Uterus (tissue), 4 donors: ENCODE results near the gene GPD2. TPM values are rescaled to one million over a fixed set of nuclear protein-coding genes. Genes with fewer than 3 reads are reported as not detected.

Experiments
- DNase-seq, 2 donors: peaks; one replicate each; pipeline ENCODE4 v3.0.0-alpha.2; 2019 to 2020
- H3K27ac ChIP-seq, 2 donors: fragments of 200-600 bp; sonication (generic); 1 replicate in 1 of 2; 2 replicates in 1 of 2; pipeline ENCODE4 v1.5.1; 2016 to 2018
- H3K27me3 ChIP-seq, 2 donors: fragments of 200-600 bp; sonication (generic); one replicate each; pipeline ENCODE4 v1.5.1; 2018 to 2019; ENCODE audit warnings: control low read depth in 1 of 2
- H3K36me3 ChIP-seq, 2 donors: fragments of 200-600 bp; sonication (generic); one replicate each; pipeline ENCODE4 v1.5.1; 2019; ENCODE audit warnings: control low read depth in 1 of 2
- H3K4me1 ChIP-seq, 2 donors: fragments of 200-600 bp; sonication (generic); one replicate each; pipeline ENCODE4 v1.5.1; 2018 to 2019; ENCODE audit warnings: control low read depth in 1 of 2
- H3K4me3 ChIP-seq, 2 donors: fragments of 200-600 bp; sonication (generic); 1 replicate in 1 of 2; 2 replicates in 1 of 2; pipeline ENCODE4 v1.5.1; 2018 to 2019; ENCODE audit warnings: mild to moderate bottlenecking in 1 of 2
- H3K9me3 ChIP-seq, 2 donors: fragments of 200-600 bp; sonication (generic); one replicate each; pipeline ENCODE4 v1.5.1; 2019; ENCODE audit warnings: control low read depth in 1 of 2
- POLR2A ChIP-seq, 2 donors: fragments of 450-650 bp; IDR thresholded peaks; one replicate each; pipeline ENCODE4 v1.6.1; 2016; ENCODE audit warnings: antibody characterized with exemption in 2 of 2, mild to moderate bottlenecking in 1 of 2, moderate library complexity in 1 of 2
- intact Hi-C: fragments of 100-400 bp; cut with DNase I; formaldehyde crosslinking; loops from one replicate; pipeline ENCODE4 v1.15.1; 2023; ENCODE audit warnings: low total_unique reads
- total RNA-seq, 4 donors: library from RNA; depleted of rRNA in 3 of 4; stranded (reverse); fragments of >200 nt in 3 of 4; gene quantifications; one replicate each; pipeline versions ENCODE4 v1.1.0 to v1.2.4, GENCODE V29; 2014 to 2023
- TF ChIP-seq, protein P1 (sequence below), 4 experiments: fragments of 200-600 bp in 2 of 4; fragments of 450-650 bp in 2 of 4; sonication (generic) in 2 of 4; IDR thresholded peaks; one replicate each; pipeline ENCODE4 v1.5.1; 2016 to 2019; ENCODE audit warnings: antibody characterized with exemption in 4 of 4, mild to moderate bottlenecking in 2 of 4, moderate library complexity in 1 of 4
- donor health status: DM: yes; HTN: yes; CAD: no.

Gene GPD2
- 10 to 100 TPM in 3 of 4 donors, 1 to 10 TPM in 1; 2.0 to 41.6 (median 32.1) TPM for total RNA-seq

DNA sequence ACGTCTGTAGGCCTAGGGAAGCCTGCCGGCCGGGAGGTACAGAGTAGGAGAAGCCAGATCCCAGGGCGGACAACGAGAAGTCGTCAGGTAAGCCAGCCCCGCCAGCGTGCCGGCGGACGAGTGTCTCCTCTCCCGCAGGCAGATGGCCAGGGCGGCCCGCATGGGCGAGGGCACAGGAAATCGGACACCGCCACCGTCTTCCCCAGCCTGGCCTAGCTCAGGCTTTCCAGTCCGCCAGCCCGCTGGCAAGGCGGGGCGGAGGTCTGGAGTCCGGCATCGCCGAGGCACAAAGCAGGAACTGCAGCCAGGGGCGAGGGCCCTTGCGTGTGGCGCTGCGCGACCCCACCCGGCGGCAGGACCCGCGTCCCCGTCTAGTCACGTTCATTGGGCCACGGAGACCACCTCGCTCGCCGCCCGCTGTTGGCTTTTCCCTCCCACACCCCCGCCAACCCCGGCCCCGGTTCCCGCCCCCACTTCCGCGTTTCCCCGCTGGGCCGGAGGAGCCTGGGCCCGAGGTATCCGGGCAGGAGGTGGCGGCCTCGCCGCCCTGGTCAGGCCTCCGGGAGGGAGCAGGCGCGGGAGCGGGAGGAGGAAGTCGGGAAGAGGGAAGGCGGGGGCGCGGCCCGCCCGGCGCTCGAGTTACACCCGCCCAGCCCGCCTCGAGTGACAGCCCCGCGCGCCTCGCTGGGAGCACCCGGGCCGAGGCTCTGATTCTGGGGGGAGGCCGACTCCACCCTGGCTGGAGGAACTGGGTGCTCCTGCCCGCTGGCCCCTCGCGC is at the start of gene GPD2:
TSS of gene GPD2 (plus strand) at position 662 of the 779 bp plus-strand sequence. CDS start 39,727 bp downstream, outside the sequence.
- intact Hi-C loops = loop anchor here (5.0 kb wide), 1 partner anchor 34 kb away; no protein-coding TSS in a partner anchor

DNA sequence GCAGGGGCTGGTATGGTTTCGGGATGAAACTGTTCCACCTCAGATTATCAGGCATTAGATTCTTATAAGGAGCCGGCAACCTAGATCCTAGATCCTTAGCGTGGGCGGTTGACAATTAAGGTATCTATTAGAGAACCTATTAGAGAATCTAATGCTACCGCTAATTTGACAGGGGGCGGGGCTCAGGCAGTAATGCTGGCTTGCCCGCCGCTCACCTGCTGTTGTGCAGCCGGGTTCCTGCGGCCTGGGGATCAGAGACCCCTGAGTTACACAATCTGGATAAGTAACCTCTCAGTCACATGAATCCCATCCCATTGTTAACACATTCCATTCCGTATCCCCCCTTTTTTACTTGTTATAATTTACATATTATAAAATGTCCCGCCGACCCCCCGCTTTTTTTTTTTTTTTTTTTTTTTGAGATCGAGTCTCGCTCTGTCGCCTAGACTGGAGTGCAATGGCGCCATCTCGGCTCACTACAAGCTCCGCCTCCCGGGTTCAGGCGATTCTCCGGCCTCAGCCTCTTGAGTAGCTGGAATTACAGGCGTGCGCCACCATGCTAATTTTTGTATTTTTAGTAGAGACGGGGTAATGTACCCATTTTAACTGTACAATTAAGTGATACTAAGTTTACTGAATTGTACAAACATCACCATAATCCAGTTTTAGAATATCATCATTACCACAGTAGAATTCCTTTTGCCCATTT is 42.0 kb upstream of the GPD2 start:
- Histone ChIP-seq H3K4me1 (no peaks in the 10 kb centered on the region), H3K9me3 (no peaks in the 10 kb centered on the region), H3K27ac (no peak overlapping the region), H3K36me3 (no peaks in the 10 kb centered on the region), H3K27me3 (no peaks in the 10 kb centered on the region), H3K4me3 (no peak overlapping the region)
- DNase-seq = no peak
- intact Hi-C loops = no loop called here
- TF ChIP-seq POLR2A (IDR thresholded peaks at IDR 0.05) = no peak
- TF ChIP-seq, protein P1, sequence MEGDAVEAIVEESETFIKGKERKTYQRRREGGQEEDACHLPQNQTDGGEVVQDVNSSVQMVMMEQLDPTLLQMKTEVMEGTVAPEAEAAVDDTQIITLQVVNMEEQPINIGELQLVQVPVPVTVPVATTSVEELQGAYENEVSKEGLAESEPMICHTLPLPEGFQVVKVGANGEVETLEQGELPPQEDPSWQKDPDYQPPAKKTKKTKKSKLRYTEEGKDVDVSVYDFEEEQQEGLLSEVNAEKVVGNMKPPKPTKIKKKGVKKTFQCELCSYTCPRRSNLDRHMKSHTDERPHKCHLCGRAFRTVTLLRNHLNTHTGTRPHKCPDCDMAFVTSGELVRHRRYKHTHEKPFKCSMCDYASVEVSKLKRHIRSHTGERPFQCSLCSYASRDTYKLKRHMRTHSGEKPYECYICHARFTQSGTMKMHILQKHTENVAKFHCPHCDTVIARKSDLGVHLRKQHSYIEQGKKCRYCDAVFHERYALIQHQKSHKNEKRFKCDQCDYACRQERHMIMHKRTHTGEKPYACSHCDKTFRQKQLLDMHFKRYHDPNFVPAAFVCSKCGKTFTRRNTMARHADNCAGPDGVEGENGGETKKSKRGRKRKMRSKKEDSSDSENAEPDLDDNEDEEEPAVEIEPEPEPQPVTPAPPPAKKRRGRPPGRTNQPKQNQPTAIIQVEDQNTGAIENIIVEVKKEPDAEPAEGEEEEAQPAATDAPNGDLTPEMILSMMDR (IDR thresholded peaks at IDR 0.05) = no peak

More for the DNA sequence above, at the start of gene GPD2:
- no peaks in the 10 kb centered on the region for H3K27me3 ChIP-seq
- peaks cover 0 to 3% of the 10 kb centered on the region in 2 donors for H3K4me1 ChIP-seq
- peak within 1 kb of the TSS; percentile 90 for H3K4me3 ChIP-seq
- H3K9me3 ChIP-seq = no peaks in the 10 kb centered on the region
- peak; percentile 88 to 91 for DNase-seq
- peak within 1 kb of the TSS; percentile 96 to 100 for H3K27ac ChIP-seq
- no peaks in the 10 kb centered on the region for H3K36me3 ChIP-seq
- TF ChIP-seq, protein P1 (IDR thresholded peaks at IDR 0.05) = peak in 2 of 4 experiments; percentile 14 to 27
- peak; percentile 58 to 66 for TF ChIP-seq POLR2A (IDR thresholded peaks at IDR 0.05)

DNA sequence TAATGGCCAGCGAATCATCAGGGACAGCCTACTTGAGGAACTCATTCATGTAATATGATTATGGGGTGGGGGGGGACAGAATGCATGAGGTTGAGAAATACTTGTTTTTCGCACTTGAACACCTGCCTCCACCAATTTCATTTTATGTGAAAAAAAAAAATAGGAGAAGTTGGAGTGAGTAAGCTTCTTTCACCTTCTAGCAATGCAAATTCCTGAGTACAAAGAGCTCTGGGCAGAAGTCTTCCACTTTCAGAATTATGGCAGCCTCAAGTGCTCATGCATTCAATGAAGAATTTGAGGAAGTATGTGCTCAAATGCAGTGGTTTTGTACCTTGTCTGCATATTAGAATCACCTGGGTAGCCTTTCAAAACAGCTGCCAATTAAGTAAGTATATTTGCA is 40.1 kb upstream of the GPD2 start:
- no peak for DNase-seq
- Histone ChIP-seq H3K27ac (no peak overlapping the region), H3K4me3 (no peak overlapping the region), H3K4me1 (no peaks in the 10 kb centered on the region), H3K27me3 (no peaks in the 10 kb centered on the region), H3K36me3 (no peaks in the 10 kb centered on the region), H3K9me3 (no peaks in the 10 kb centered on the region)
- no peak for TF ChIP-seq POLR2A (IDR thresholded peaks at IDR 0.05)
- TF ChIP-seq, protein P1 (IDR thresholded peaks at IDR 0.05) = no peak
- intact Hi-C loops = no loop called here

GRCh38 chr2:156397229-156397628 is 39.0 kb upstream of the GPD2 start:
- Histone ChIP-seq H3K9me3 (no peaks in the 10 kb centered on the region), H3K27me3 (no peaks in the 10 kb centered on the region), H3K36me3 (no peaks in the 10 kb centered on the region), H3K4me3 (no peak overlapping the region), H3K27ac (no peak overlapping the region), H3K4me1 (no peaks in the 10 kb centered on the region)
- TF ChIP-seq, protein P1 (IDR thresholded peaks at IDR 0.05) = no peak
- TF ChIP-seq POLR2A (IDR thresholded peaks at IDR 0.05) = no peak
- intact Hi-C loops = no loop called here
- no peak for DNase-seq

GRCh38 chr2:156398176-156398575 is 38.0 kb upstream of the GPD2 start:
- H3K27ac ChIP-seq = no peak overlapping the region
- H3K4me3 ChIP-seq = no peak overlapping the region
- no peaks in the 10 kb centered on the region for H3K27me3 ChIP-seq
- DNase-seq = no peak
- H3K4me1 ChIP-seq = no peaks in the 10 kb centered on the region
- H3K36me3 ChIP-seq = no peaks in the 10 kb centered on the region
- TF ChIP-seq, protein P1 (IDR thresholded peaks at IDR 0.05) = no peak
- no peak for TF ChIP-seq POLR2A (IDR thresholded peaks at IDR 0.05)
- intact Hi-C loops = no loop called here
- H3K9me3 ChIP-seq = no peaks in the 10 kb centered on the region
